GM21515 (cell line): ENCODE data around the gene KLRC1.
"Not testable (repeated sequence)": the region's sequence is repeated elsewhere in the genome, so short reads cannot be mapped to it uniquely, and the experiment has no call there.

Experiments used
- ATAC-seq: cut with Tn5 transposase; IDR thresholded peaks from one replicate; pipeline ENCODE4 v1.9.1; 2021; ENCODE audit not compliant: unreplicated experiment

KLRC1 gene

DNA sequence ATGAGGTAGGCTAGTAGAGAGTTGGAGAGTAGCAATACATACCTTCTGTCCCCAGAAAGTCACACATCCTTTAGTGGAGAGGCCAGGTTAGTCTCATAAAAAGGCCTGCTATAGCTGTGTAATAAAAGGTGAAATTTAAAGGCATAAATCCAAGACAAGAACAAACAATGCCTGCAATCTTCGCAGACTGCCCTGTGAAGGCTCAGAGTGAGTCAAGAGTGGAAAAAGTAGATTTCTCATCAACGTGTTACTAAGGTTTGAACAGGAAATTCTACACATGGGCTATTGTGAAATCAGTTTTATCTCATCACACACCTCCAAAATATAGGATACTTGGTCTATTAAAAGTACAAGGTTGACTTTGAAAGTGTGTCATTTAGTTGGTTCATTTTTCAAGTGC is at the start of gene KLRC1:
TSS of gene KLRC1 (minus strand) at position 222 of the 400 bp plus-strand sequence. CDS start 2,221 bp downstream, outside the sequence.
- no peak for ATAC-seq

DNA sequence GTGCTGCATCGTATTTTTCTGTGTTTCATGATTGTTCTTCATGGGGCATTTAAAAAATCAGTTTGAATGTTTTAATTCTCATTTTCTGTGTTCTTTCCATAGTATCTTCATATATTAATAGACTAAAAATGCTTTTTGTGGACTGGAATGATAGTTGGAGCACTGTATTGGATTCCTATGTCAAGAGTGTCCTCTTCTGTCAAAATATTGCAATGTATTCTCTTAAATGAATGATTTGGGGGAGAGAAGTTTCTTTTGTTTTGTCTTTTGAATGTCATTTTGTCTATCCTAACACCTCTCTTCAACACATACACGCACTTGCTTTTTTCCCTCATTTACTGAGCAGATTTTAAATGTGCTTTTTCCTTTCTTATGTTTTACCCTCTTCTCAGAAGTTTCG is 47.9 kb upstream of the KLRC1 start:
- no peak for ATAC-seq

DNA sequence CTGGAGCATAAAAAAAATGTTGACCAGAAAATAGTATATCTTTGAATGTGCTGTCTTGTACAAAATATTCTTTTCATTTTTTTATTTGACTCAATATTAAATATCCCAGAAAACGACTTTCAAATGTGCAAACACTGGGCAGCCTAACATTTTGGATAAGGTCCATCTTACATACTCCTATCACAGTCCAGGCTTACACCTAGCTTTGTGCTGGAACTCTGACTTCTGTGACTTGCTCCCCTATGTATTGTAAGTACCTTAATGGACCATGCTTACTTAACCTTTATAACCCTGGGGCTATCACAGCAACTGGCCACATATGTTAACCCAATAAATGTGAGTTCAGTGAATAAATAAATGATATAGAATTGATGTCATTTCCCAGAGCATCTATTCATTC is 44.9 kb upstream of the KLRC1 start:
- ATAC-seq, result no peak

DNA sequence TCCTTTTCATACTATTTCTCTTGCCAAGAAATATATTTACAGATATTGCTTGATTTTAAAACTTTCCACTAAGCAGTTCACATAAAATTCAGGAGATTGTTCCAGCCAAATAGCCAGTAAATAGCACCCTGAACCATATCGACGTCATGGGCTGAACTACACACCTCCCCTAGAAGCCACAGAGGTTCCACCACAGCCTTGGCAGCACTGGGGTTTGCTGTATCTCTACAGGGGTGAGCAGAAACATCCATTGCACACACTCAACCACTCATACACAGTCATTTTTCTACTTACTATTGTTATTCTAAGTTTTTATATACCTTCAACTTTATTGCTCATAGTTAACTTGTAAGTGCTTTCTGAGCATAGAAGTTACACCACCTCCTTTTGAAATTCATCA is 44.4 kb upstream of the KLRC1 start:
- ATAC-seq, result no peak

DNA sequence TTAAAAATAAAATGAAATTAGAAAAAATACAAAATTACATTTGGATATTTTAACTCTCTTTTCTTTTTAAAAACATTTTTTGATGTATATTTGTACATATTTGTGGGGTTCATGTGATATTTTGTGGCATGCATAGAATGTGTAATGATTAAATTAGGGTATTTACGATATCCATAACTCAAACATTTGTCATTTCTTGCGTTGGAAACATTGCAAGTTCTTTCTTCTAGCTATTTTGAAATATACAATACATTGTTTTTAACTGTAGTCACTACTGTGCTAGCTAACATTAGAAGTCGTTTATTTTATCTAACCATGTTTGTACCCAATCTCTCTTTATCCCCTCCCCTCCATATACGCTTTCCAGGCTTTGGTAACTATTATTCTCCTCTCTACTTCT is 38.6 kb upstream of the KLRC1 start:
- no peak for ATAC-seq

DNA sequence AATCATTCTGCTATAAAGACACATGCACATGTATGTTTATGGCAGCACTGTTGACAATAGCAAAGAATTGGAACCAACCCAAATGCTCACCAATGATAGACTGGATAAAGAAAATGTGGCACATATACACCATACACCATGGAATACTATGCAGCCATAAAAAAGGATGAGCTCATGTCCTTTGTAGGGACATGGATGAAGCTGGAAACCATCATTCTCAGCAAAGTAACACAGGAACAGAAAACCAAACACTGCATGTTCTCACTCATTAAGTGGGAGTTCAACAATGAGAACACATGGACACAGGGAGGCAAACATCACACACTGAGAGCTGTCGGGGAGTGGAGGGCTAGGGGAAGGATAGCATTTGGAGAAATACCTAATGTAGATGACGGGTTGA is 34.2 kb upstream of the KLRC1 start:
- not testable (repeated sequence) for ATAC-seq

DNA sequence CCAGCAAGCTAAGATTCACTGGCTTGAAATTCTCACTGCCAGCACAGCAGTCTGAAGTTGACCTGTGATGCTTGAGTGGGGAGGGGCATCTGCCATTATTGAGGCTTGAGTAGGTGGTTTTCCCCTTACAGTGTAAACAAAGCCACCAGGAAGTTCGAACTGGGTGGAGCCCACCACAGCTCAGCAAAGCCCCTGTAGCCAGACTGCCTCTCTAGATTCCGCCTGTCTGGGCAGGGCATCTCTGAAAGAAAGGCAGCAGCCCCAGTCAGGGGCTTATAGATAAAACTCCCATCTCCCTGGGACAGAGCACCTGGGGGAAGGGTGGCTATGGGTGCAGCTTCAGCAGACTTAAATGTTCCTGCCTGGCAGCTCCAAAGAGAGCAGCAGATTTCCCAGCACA is 28.7 kb upstream of the KLRC1 start:
- ATAC-seq, result not testable (repeated sequence)

DNA sequence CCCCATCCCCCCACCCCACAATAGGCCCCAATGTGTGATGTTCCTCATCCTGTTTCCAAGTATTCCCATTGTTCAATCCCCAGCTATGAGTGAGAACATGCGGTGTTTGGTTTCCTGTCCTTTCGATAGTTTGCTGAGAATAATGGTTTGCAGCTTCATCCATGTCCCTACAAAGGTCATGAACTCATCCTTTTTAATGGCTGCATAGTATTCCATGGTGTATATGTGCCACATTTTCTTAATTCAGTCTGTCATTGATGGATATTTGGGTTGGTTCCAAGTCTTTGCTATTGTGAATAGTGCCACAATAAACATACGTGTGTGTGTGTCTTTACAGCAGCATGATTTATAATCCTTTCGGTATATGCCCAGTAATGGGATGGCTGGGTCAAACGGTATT is 19.6 kb upstream of the KLRC1 start:
- ATAC-seq, result not testable (repeated sequence)

DNA sequence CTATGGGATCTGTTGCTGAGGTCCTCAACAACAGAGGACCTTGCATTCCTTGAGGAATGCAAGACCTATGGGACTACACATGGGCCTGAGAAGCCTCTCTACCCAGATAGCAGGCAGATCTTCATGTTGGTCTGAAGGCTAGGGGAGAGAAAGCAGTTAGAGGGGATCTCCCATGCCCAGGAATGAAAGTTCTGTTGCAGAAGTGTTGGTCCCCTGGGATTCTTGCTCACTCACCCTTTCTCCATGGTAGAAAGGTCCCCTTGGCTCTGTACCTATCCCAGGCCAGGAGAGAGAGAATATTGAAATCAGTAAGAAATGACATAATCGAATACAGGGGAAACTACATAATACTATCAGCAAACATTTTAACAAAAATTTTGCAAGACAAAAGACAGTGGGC is 16.5 kb upstream of the KLRC1 start:
- no peak for ATAC-seq

DNA sequence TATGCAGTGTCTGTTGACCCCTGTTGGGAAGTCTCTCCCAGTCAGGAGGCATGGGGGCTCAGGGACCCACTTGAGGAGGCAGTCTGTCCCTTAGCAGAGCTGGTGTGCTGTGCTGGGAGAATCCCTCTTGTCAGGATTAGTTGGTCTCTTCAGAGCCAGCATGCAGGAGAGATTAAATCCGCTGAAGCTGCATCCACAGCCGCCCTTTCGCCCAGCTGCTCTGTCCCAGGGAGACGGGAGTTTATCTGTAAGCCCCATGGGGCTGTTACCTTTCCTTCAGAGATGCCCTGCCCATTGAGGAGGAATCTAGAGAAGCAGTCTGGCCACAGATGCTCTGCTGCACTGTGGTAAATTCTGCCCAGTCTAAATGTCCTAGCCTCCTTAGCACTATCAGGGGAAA is 13.1 kb upstream of the KLRC1 start:
- no peak for ATAC-seq

DNA sequence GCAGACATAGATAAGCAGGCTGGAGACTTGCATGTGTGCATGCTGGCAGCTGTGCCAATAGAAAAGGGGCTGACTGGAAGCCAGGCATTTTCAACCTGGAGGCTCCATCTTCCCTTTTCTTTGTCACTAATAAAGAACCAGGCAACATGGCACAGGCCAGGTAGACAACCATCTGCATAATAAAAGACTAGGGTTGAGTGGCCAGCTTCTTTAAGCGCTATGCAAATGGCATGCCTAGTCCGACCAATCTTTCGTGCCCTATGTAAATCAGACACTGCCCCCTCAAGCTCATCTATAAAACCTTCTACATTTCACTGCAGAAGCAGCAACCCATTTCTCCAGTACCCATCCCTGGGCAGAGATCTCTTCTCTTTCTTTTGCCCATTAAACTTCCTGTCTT is 4.6 kb upstream of the KLRC1 start:
- no peak for ATAC-seq

DNA sequence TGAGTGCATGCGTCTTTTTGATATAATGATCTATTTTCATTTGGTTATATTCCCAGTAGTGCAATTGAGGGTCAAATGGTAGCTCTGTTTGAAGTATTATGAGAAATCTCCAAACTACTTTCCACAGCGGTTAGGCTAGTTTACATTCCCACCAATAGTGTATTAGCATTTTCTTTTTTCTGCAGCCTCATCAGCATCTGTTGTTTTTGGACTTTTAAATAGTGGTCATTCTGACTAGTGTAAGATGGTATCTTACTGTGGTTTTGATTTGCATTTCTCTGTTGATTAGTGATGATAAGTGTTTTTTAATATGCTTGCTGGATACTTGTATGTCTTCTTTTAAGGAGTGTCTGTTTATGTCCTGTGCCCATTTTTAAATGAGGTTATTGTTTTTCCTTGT is 3.7 kb upstream of the KLRC1 start:
- ATAC-seq, result no peak

DNA sequence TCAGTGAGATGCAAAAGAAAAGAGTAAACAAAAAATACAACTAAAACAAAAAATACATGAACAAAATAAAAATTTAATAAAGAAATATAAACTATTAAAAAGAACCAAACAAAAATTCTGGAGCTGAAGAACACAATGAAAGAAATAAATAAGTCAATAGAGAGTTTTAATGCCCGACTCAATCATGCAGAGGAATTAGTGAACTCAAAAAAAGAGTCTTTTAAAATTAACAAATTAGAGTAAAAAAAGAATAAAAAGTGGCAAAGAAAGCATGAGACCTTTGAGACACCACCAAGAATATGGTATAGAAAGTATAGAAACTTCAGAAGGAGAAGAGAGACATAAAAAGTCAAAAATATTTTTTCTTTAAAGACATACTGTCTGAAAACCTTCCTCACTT is 2.6 kb upstream of the KLRC1 start:
- ATAC-seq, result no peak

DNA sequence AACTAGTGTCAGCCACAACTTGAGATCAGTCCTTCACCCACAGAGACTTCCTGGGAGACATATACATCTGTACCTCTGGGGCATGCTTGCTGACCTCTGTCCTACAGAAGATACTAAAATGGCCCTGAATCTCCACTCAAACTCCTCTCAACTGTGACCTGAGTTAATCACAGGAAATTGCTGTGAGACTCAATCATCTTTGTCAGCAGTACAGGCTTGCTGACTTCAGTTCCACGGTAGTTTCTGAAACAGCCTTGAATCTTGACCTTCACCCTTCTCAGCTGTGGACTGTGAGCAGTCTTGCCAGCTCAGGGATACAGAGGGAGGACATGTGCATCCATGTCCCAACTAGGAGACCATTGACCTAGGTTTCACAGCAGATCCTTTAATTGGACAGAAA is 1.4 kb upstream of the KLRC1 start:
- ATAC-seq, result no peak

DNA sequence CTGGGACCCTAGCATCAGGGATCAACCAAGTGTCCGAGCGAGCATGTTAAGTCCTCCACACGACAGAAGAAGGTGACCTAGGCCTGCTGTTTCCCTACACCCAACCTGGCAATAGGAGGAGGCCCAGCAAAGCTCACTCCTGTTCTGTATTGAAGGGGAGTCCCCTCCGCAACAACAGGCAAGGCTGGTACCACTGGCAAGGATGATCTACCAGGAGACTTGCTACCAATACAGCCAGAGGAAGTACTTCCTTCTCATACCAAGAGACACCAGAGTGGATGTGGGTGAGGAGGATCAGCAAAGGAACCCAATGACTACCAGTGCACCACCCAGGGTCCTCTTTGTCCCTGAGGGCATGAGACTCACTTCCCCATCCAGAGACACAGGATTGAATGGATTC is 4.9 kb downstream of the KLRC1 start:
- ATAC-seq, result no peak

DNA sequence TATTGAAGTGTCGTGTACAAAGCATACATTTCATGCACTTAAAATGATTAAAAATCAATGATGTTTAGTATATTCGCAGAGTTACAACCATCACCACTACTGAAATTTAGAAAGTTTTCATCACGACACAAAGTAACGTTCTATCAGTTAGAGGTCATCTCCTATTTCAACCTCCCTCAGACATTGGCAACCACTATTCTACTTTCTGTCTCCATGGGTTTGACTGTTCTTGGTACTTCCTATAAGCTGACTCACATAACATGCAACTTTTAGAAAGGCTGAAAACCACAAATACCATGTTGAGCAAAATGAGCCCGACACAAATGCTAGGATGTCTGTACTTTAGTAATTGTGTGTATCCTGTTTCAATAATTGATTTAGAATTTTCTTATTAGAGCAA is 7.1 kb downstream of the KLRC1 start:
- not testable (repeated sequence) for ATAC-seq

DNA sequence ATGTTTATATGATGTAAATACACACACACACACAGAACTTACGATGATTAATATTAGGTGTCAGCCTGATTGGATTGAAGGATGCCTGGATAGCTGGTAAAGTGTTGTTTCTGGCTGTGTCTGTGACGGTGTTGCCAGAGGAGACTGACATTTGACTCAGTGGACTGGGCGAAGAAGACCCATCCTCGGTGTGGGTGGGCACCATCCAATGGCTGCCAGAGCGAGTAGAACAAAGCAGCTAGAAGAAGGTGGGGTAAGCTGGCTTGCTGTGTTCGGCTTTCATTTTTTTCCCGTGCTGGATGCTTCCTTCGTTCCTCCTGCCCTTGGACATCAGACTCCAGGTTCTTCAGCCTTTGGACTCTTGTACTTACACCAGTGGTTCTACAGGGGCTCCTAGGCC is 12.0 kb downstream of the KLRC1 start:
- not testable (repeated sequence) for ATAC-seq

DNA sequence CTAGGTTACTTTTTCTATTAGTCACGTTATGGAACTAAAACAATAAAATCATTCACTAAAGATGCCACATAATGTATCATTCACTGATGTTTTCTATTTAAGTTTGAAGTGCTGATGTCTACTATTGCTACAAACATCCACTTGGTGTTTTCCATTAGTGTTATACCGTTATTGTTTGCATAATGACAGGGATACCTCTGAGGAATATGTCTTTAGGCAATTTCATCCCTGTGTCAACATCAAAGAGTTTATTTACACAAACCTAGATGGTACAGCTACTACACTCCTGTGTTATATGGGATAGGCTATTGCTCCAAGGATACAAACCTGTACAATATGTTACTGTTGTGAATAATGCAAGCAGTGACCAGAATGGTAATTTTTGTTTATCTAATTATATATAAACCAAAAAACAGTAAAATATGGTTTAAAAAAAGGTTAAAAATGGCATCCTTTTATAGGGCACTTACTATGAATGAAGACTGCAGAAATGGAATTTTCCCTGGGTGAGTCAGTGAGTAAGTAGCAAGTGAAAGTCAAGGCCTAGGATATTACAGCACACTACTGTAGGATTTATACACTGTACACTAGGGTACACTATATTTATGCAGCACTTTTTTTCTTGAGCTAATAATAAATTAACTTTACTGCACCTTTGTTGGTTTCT is 13.4 kb downstream of the KLRC1 start:
- not testable (repeated sequence) for ATAC-seq

DNA sequence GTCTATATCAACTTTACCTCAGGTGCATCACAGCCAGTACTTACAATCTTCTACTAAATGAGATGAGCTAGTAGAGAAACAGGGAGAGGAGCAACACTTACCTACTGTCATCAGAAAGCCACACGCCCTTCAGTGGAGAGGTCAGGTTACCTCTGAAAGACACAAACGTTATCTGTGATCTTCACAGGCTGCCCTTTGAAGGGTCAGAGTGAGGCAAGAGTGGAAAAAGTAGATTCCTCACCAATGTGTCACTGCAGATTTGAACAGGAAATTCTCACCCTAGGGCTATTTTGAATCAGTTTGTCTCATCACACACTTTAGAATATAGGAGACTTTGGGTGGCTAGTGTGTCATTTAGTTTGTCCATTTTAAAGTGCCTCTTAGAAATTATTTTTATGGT is 15.6 kb downstream of the KLRC1 start:
- not testable (repeated sequence) for ATAC-seq

DNA sequence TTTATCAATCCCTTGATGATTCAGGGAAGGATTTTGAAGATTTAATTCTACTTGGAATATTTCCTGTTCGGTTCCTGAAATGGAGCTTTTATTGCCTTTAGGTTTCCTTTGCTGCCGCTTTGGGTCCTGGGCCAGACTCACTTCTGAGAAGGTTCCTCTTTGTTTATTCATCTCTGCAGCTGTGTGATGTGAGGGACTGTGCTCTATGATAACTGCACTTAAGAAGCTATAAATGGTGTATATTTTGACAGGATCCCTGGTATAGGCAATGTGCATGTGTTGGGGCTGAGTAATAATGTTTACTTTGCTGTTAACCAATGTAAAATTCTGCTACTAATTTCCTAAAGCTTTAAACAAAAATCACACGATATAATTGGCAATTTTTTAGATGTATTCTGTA is 17.4 kb downstream of the KLRC1 start, which contains the start of gene KLRC2:
TSS of gene KLRC2 (minus strand) at position 195 of the 400 bp plus-strand sequence. CDS start at position 171, 24 bp downstream.
- not testable (repeated sequence) for ATAC-seq

DNA sequence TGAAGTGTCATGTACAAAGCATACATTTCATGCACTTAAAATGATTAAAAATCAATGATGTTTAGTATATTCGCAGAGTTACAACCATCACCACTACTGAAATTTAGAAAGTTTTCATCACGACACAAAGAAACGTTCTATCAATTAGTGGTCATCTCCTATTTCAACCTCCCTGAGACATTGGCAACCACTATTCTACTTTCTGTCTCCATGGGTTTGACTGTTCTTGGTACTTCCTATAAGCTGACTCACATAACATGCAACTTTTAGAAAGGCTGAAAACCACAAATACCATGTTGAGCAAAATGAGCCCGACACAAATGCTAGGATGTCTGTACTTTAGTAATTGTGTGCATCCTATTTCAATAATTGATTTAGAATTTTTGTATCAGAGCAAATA is 22.6 kb downstream of the KLRC1 start:
- not testable (repeated sequence) for ATAC-seq

DNA sequence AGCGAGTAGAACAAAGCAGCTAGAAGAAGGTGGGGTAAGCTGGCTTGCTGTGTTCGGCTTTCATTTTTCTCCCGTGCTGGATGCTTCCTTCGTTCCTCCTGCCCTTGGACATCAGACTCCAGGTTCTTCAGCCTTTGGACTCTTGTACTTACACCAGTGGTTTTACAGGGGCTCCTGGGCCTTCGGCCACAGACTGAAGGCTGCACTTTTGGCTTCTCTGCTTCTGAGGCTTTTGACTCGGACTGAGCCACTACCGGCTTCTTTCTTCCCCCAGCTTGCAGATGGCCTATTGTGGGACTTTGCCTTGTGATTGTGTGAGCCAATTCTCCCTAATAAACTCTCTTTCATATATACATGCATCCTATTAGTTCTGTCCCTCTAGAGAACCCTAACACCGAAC is 27.2 kb downstream of the KLRC1 start:
- not testable (repeated sequence) for ATAC-seq

DNA sequence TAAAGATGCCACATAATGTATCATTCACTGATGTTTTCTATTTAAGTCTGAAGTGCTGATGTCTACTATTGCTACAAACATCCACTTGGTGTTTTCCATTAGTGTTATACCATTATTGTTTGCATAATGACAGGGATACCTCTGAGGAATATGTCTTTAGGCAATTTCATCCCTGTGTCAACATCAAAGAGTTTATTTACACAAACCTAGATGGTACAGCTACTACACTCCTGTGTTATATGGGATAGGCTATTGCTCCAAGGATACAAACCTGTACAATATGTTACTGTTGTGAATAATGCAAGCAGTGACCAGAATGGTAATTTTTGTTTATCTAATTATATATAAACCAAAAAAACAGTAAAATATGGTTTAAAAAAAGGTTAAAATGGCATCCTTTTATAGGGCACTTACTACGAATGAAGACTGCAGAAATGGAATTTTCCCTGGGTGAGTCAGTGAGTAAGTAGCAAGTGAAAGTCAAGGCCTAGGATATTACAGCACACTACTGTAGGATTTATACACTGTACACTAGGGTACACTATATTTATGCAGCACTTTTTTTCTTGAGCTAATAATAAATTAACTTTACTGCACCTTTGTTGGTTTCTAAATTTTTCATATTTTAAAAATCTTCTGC is 28.8 kb downstream of the KLRC1 start:
- ATAC-seq, result not testable (repeated sequence)
